ENCODE measurements around the gene NABP1. TPM values are rescaled to one million over a fixed set of nuclear protein-coding genes. Genes with fewer than 3 reads are reported as not detected.

Gene NABP1
- total RNA-seq, 4 donors from 2014 or later, result 81.9 to 237 (median 85.9) TPM

DNA sequence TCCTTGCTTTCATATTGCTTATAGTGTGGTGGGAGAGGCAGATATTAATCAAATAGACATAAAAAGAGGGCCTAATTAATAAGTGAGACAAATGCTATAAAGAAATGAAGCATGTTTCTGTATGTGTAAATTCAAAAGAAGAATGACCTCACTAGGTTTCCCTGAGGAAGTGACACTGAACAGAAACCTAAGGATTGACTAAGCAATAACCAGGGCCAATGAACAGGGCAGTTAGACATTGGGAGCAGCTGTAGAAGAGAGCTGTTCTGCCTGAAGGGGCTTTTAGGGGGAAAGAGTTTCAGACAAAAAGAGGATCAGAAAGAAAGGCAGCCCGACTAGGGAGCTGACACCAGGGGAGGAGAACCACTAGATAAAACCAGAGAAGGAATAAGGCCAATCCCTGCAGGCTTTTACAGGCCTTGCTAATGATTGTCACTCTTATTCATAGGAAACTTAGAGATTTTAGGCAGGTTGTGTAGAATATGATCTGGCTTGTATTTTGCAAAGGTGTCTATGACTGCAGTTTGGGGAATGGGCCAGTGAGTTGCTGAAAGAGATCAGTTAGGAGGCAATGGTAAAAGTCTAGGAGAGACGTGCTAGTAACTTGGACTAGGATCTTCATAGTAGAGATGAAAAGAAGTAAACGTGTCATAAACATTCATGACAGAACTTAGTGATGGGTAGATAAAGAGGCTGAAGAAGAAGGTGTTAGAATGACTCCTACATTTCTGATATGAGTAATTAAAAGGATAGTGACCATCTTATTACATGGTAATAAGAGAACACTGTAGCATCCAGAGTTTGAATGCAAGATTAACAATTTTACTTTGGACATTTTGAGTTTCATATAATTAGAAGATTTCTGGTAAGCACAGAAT lies 26.8 kb upstream of the NABP1 start:
- TF ChIP-seq, protein P1, sequence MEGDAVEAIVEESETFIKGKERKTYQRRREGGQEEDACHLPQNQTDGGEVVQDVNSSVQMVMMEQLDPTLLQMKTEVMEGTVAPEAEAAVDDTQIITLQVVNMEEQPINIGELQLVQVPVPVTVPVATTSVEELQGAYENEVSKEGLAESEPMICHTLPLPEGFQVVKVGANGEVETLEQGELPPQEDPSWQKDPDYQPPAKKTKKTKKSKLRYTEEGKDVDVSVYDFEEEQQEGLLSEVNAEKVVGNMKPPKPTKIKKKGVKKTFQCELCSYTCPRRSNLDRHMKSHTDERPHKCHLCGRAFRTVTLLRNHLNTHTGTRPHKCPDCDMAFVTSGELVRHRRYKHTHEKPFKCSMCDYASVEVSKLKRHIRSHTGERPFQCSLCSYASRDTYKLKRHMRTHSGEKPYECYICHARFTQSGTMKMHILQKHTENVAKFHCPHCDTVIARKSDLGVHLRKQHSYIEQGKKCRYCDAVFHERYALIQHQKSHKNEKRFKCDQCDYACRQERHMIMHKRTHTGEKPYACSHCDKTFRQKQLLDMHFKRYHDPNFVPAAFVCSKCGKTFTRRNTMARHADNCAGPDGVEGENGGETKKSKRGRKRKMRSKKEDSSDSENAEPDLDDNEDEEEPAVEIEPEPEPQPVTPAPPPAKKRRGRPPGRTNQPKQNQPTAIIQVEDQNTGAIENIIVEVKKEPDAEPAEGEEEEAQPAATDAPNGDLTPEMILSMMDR (IDR thresholded peaks at IDR 0.05; ENCODE audit: low read depth), result no peak

DNA sequence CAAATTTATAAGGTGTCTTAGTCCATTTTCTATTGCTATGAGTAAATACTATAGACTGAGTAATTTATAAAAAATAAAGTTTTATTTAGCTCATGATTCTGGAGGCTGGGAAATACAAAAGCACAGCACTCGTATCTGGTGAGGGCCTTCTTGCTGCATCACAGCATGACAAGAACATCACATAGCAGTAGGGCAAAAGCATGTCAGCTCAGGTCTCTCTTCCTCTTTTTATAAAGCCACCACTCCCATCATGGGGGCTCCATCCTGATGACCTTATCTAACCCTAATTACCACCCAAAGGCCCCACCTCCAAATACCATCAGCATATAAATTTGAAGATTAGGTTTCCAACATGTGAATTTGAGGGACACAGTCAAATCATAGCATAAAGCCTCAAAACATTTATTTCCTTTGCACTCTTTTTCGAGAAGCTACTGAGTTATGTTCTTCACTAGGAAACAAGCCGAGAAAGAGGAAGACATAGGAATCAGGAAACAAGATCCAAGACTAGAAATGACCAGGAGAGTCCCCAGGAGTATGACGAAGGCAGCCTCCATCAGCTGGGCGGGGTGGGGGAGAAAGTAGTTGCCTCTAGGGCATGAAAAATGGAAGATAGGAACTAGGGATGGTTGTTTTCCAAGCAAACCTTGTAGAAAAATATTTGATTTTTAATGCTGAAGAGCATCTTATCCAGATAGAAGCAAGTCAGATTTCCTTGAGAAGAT lies 24.1 kb upstream of the NABP1 start:
- TF ChIP-seq, protein P1 (IDR thresholded peaks at IDR 0.05; ENCODE audit: low read depth), result no peak

DNA sequence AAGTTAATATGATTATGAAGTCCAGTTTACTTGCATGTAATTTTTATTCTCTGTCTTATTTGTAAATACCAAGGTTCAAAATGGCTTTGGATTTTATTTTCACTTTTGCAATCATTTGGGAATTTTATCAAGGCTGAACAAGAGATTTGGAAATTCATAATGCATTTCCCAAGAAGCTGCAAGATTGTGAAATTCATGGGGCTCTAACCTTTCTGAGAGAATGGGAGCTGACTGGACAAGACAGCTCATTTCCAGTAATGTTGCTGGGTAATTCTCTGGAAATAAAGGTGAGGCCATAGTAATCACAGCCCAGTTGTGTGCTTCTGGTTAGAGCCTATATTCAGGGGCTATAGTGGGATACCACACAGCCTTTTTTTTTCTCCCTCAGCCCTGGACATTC lies 21.5 kb upstream of the NABP1 start:
- TF ChIP-seq, protein P1 (IDR thresholded peaks at IDR 0.05; ENCODE audit: low read depth), result no peak

DNA sequence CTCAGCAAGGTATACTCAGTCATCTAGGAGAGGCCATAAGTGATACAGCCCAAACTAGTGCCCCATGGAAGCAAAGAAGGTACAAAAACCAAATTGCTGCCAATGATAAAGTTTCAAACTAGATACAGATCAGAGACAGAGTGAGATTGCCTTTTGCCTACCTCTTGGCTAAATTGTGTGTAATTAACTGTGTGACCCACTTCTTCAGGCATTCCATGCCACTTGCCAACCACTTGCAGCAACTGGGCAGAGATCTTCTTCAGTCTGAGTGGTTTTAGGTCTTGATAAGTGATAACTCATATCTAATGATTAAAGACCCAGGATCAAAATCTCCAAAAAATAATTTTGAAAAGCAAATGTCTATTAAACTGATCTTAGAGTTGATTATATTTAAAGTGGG lies 21.1 kb upstream of the NABP1 start:
- TF ChIP-seq, protein P1 (IDR thresholded peaks at IDR 0.05; ENCODE audit: low read depth), result no peak

DNA sequence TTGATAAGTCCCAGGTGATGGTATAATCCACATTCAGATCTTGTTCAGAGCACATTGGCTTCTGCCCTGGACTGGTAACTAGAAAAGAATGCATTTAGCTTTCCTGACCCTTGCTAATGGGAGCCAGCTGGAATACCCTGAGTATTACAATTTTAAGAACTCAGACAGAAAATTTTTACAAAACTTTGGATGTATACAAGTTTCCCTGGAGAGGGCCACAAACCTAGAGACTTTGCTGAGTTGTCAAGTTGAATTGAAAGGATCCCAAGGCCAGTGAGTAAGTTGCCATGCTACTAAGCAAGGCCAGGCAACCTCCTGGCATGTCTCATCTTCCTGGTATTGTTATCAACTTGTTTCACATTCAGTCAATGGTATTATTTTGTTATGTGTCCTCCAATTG lies 20.0 kb upstream of the NABP1 start:
- TF ChIP-seq, protein P1 (IDR thresholded peaks at IDR 0.05; ENCODE audit: low read depth), result no peak

DNA sequence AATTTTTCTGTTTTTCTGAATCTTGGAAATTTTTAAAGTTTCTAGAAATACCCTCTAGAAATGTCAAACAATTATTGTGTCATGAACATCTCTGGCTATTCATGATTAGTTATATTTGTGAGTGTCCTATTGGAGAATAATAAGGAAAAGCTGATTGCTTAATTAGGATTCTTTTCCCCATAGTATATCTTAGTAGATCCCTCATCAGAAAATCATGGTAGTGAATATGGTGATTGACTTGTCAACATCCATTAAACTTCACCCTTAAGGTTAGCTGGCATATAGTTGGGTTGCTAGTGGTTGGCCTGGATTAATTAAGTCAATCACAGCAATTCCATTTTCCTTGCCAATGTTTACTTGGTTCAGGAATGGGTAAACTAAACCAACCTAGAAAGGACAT lies 18.7 kb upstream of the NABP1 start:
- TF ChIP-seq, protein P1 (IDR thresholded peaks at IDR 0.05; ENCODE audit: low read depth), result no peak

DNA sequence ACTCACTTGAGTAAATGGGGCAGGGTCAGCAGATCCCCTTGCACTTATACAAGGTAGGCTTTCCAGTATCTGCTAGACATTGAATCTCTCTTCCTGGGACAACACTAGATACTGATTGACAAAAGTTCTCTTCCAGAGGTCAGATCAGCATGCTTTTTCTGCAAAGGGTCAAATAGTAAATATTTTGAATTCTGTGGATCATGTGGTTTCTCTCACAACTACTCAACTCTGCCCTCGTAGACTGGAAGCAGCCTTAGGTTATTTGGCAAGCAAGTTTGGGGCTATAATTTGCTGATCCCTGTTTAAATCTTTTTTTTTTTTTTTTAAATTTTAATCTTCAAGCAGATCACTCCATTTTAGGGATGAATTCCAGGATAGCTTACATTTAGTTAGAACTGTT lies 17.4 kb upstream of the NABP1 start:
- TF ChIP-seq, protein P1 (IDR thresholded peaks at IDR 0.05; ENCODE audit: low read depth), result no peak
